GM12864 (cell line): ENCODE results near the gene BTG2.

ENCODE experiments used
- DNase-seq: peaks from one replicate; pipeline ENCODE4 v3.0.0-alpha.2; 2011; ENCODE audit warnings: low read depth
- H3K4me3 ChIP-seq: 2 replicates; pipeline ENCODE4 v1.5.1; 2011; ENCODE audit warnings: mild to moderate bottlenecking, low read depth, low read length, control low read depth
- TF ChIP-seq, protein P1 (sequence below): IDR thresholded peaks from 2 replicates; pipeline ENCODE4 v1.5.1; 2011; ENCODE audit warnings: low read depth, mild to moderate bottlenecking, moderate library complexity, low read length, control low read depth, inconsistent platforms; ENCODE audit errors: missing control alignments

BTG2 gene

DNA sequence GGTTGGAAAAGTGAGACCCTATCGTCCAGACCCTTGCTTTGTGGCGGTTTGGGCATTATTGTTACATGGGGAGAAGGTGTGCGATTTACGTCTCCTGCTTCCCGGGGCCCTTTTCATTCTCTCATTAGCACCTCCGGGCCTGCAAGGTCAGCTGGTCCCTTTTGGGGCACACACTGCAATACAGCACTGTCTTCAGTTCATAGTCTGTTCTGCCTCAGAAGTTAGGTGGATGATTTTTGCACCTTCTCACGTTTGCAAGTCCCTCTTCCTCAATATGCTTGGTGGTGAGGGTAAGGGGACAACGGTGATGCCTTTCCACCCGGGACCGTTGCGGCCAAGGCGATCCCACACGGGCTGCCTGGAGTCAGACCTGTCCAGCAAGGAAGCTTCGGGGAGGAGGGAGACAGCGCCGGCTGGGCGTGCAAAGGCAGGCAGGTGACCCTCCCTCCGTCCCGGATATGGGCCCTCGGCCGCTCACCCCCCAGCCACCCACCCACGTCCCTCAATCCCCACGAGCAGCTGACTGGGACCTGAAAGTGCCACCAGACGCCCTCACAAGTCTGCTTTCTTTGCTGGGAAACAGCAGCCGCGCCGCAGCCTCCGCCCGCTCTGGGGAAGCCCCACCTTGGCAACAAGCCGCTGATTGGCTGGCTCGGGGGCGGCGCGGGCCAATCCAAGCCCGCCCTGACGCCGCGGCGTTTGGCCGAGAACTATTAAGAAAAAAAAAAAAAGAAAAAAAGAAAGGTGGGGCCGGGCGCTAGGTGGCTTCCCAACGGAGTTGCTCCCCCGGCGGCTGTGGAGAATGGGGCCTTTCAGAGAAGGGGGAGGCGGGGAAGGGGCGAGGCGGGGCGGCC is 21.7 kb downstream of the BTG2 start:
- TF ChIP-seq, protein P1, sequence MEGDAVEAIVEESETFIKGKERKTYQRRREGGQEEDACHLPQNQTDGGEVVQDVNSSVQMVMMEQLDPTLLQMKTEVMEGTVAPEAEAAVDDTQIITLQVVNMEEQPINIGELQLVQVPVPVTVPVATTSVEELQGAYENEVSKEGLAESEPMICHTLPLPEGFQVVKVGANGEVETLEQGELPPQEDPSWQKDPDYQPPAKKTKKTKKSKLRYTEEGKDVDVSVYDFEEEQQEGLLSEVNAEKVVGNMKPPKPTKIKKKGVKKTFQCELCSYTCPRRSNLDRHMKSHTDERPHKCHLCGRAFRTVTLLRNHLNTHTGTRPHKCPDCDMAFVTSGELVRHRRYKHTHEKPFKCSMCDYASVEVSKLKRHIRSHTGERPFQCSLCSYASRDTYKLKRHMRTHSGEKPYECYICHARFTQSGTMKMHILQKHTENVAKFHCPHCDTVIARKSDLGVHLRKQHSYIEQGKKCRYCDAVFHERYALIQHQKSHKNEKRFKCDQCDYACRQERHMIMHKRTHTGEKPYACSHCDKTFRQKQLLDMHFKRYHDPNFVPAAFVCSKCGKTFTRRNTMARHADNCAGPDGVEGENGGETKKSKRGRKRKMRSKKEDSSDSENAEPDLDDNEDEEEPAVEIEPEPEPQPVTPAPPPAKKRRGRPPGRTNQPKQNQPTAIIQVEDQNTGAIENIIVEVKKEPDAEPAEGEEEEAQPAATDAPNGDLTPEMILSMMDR, result no peak
- peak overlapping the region; percentile 51 for H3K4me3 ChIP-seq
- DNase-seq, result peak; percentile 87

DNA sequence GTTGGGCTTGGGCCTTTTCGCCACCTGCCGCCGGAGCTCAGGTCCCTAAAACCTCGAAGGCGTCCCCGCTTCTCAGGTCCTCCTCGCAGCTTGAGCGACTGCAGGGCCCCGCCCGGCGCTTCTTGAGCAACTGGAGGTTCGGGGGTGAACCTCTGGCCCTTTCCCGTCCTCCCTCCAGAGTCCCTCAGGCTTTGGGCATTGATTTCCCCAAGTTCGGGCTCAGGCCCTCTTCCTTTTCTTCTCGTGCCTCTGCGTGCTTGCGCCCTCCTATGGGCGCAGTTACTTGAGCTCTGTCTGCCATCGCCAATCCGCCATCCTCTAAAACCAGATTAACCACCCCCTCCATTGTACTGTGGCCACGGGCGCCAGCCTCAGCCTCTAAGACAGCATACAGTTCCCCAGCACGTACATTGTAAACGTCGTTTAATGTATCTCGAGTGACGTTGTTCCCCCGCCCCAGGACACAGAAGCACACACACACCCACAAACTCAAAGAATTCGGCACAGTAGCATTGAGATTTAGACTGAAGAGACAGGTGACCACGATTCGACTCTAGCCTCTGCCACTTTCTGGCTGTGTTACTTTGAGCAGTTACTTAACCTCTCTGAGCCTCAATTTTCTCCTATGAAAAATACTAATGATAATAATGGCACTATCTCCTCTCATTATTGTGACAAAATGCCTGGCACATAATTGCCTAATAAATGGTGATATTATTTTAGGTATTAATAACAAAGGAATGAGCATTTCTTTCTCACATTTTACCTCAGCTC is 22.6 kb downstream of the BTG2 start:
- H3K4me3 ChIP-seq, result peak overlapping the region; percentile 35
- TF ChIP-seq, protein P1, result peak; percentile 45
- DNase-seq, result no peak

DNA sequence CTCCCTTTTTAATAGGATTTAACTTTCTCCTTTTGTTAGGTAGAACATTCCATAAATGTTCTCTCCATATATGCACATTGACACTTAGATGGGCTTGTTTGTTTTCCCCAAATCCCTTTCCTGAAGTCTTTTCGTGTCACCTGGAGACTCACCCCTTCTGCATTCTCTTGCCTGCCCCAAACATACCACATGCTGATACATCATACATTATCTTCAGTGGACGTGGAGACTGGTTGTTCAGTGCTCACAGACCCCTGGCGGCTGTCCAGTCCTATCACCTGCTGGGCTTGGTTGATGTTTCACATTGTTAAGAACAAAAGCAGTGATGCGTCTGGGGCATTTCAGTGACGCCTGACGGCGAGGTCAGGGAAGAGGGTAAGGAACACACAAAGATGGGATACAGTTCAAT is 23.4 kb downstream of the BTG2 start:
- TF ChIP-seq, protein P1, result no peak
- no peak for DNase-seq
- H3K4me3 ChIP-seq, result no peak overlapping the region

DNA sequence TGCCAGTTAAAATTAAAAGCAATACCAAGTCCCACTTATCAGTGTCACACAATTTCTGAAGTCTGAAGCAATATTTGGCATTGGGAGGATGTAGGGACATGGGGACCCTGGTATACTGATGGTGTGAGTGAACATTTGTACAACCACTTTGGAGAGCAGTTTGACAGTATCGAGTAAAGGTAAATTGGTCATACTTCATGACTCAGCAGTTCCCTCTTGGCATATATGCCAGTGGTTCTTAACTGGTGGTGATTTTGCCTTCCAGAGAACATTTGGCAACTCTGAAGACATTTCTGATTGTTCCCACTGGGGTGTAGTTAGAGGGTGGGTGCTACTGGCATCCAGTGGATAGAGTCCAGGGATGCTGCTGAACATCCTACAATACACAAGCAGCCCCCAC is 25.9 kb downstream of the BTG2 start:
- no peak for DNase-seq
- TF ChIP-seq, protein P1, result no peak
- no peak overlapping the region for H3K4me3 ChIP-seq

DNA sequence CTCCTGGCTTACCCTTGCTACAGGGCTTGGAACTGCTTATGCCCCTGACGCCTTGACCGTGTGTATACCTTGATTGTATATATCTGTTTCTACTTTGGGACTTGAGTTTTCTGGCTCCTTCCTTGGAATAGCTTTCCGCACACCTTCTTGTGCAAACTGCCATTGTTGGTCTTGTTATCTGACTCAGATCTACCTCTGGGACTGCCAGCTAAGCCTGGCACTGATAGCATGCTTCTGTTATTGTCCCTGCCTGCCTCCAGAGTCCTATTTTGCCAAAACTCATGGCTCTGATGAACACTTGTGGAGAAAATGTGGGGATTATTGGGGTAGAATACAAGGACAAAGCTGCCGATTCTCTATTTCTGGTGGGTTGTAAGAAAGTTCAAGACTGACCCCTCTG is 30.2 kb downstream of the BTG2 start:
- no peak for DNase-seq
- TF ChIP-seq, protein P1, result no peak
- H3K4me3 ChIP-seq, result no peak overlapping the region

DNA sequence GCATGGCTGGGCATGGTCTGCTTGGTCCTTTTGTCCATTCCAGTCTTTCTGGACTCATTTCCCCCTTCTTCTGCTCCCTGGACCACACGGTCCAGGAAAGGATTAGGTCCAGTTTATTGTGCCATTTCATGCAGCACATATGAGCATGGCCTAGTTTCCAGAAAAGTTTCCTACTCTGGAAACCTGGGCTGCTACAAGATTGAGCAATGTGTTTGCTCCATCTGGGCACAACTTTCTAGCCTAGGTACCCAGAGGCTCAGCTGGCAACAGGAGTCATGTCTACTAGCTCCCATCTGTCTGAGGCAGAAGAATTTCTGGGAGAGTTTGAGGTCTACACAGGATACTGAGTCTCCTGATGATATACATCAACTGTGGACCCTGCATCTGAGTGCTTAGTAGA is 30.8 kb downstream of the BTG2 start:
- no peak overlapping the region for H3K4me3 ChIP-seq
- DNase-seq, result no peak
- TF ChIP-seq, protein P1, result no peak
